Endothelial cell of umbilical vein (primary cell): ENCODE measurements around the gene SPAG16. TPM values are rescaled to one million over a fixed set of nuclear protein-coding genes. Genes with fewer than 3 reads are reported as not detected.

Experiments used
- BruUV-seq: library from RNA; stranded (reverse); fragments of 400-500 nt; replicated peaks from 2 replicates; lab custom pipeline; 2021; lab: Mats Ljungman, UMichigan
- CTCF ChIA-PET: fragments of 300-600, 350-600 bp; sonication (Branson Sonifier 250); formaldehyde crosslinking; loops from one replicate; lab custom pipeline; 2021; ENCODE audit warnings: antibody characterized with exemption, inconsistent platforms; lab: Charles Lee
- POLR2A ChIA-PET: fragments of 300-600, 350-600 bp; sonication (Branson Sonifier 250); formaldehyde crosslinking; loops from one replicate; lab custom pipeline; 2021; ENCODE audit warnings: antibody characterized with exemption, inconsistent platforms; lab: Charles Lee
- DNase-seq: peaks from one replicate; pipeline ENCODE4 v3.0.0-alpha.2; 2011; ENCODE audit warnings: low read depth, low spot score
- FAIRE-seq: peaks from 2 replicates; lab custom pipeline; 2011; peaks lifted over from hg19 to GRCh38; lab: Jason Lieb, UNC
- H2AFZ ChIP-seq: 2 replicates; pipeline ENCODE4 v1.6.0; 2012; ENCODE audit warnings: low read depth, low read length, control low read depth, inconsistent platforms
- H3K27ac ChIP-seq: 2 replicates; pipeline ENCODE4 v1.5.1; 2011; ENCODE audit warnings: low read depth, mild to moderate bottlenecking, control low read depth, low read length, moderate library complexity; ENCODE audit not compliant: insufficient read depth
- H3K27me3 ChIP-seq, 2 experiments: 2 replicates each; pipeline versions ENCODE4 v1.6.0 to v1.6.1; 2011; ENCODE audit warnings: low read length in 2 of 2, mixed read lengths in 1 of 2; ENCODE audit not compliant: control insufficient read depth in 2 of 2, insufficient read depth in 2 of 2
- H3K36me3 ChIP-seq, 2 experiments: 2 replicates in 1 of 2; 3 replicates in 1 of 2; pipeline ENCODE4 v1.5.1; 2011; ENCODE audit warnings: low read length in 2 of 2, mild to moderate bottlenecking in 1 of 2, moderate library complexity in 1 of 2; ENCODE audit not compliant: control insufficient read depth in 2 of 2, insufficient read depth in 2 of 2; ENCODE audit errors: extremely low read depth in 1 of 2
- H3K4me1 ChIP-seq: 3 replicates; pipeline ENCODE4 v1.5.1; 2011; ENCODE audit warnings: mild to moderate bottlenecking, low read length; ENCODE audit not compliant: control insufficient read depth, insufficient read depth; ENCODE audit errors: extremely low read depth
- H3K4me2 ChIP-seq: 2 replicates; pipeline ENCODE4 v1.6.1; 2011; ENCODE audit warnings: low read length, control low read depth, mixed read lengths; ENCODE audit not compliant: insufficient read depth
- H3K4me3 ChIP-seq, 3 experiments: fragments of 200-600 bp in 1 of 3; sonication (generic), shearing (Covaris generic) in 1 of 3; replicated peaks in 1 of 3; 2 replicates each; pipeline ENCODE4 v1.5.1; 2011 to 2016; ENCODE audit warnings: control low read depth in 3 of 3, low read length in 3 of 3, mild to moderate bottlenecking in 2 of 3, inconsistent platforms in 1 of 3, low read depth in 1 of 3, moderate library complexity in 1 of 3; ENCODE audit not compliant: insufficient read depth in 1 of 3
- H3K79me2 ChIP-seq: 2 replicates; pipeline ENCODE4 v1.6.0; 2012; ENCODE audit warnings: low read length, inconsistent platforms; ENCODE audit not compliant: control insufficient read depth, insufficient read depth
- H3K9ac ChIP-seq: replicated peaks from 2 replicates; pipeline ENCODE3; 2011; ENCODE audit warnings: low read length, control low read depth; ENCODE audit not compliant: insufficient read depth; ENCODE audit errors: extremely low read depth
- H3K9me1 ChIP-seq: replicated peaks from 3 replicates; pipeline ENCODE4 v1.6.0; 2011; ENCODE audit warnings: mild to moderate bottlenecking, low read length; ENCODE audit not compliant: control insufficient read depth, insufficient read depth; ENCODE audit errors: extremely low read depth
- H3K9me3 ChIP-seq: replicated peaks from 2 replicates; pipeline ENCODE4 v1.5.1; 2012; ENCODE audit warnings: low read length, inconsistent platforms; ENCODE audit not compliant: control insufficient read depth, insufficient read depth
- H4K20me1 ChIP-seq: replicated peaks from 2 replicates; pipeline ENCODE3; 2011; ENCODE audit warnings: mild to moderate bottlenecking, low read length; ENCODE audit not compliant: control insufficient read depth, insufficient read depth; ENCODE audit errors: extremely low read depth
- CTCF ChIP-seq, 2 donors: IDR thresholded peaks; 1 replicate in 1 of 2; 2 replicates in 1 of 2; pipeline ENCODE4 v1.5.1; 2011; ENCODE audit warnings: low read length in 2 of 2, mild to moderate bottlenecking in 2 of 2, moderate library complexity in 2 of 2, control low read depth in 1 of 2, inconsistent platforms in 1 of 2, low read depth in 1 of 2; ENCODE audit not compliant: insufficient read depth in 1 of 2; ENCODE audit errors: extremely low read depth in 1 of 2
- EZH2 ChIP-seq: IDR thresholded peaks from 2 replicates; pipeline ENCODE4 v1.6.1; 2012; ENCODE audit warnings: borderline replicate concordance, low read depth, mild to moderate bottlenecking, moderate library complexity, low read length, inconsistent platforms; ENCODE audit not compliant: severe bottlenecking
- FOS ChIP-seq: IDR thresholded peaks from 2 replicates; pipeline ENCODE4 v1.6.1; 2011; ENCODE audit warnings: mild to moderate bottlenecking, low read length, moderate library complexity, borderline replicate concordance; ENCODE audit not compliant: insufficient read depth
- GATA2 ChIP-seq: IDR thresholded peaks from 2 replicates; pipeline ENCODE4 v1.7.0; 2011; ENCODE audit warnings: low read depth, mild to moderate bottlenecking, moderate library complexity, mixed read lengths, low read length; ENCODE audit not compliant: insufficient read length, insufficient read depth
- JUN ChIP-seq: IDR thresholded peaks from 2 replicates; pipeline ENCODE4 v1.6.1; 2011; ENCODE audit warnings: borderline replicate concordance, low read depth; ENCODE audit not compliant: insufficient read length, insufficient read depth
- MAX ChIP-seq: IDR thresholded peaks from 2 replicates; pipeline ENCODE4 v1.6.1; 2011; ENCODE audit not compliant: insufficient read depth, insufficient read length
- MYC ChIP-seq: IDR thresholded peaks from one replicate; pipeline ENCODE4 v1.6.1; 2011; ENCODE audit warnings: mild to moderate bottlenecking, low read depth, low read length
- POLR2A ChIP-seq: IDR thresholded peaks from 2 replicates; pipeline ENCODE4 v1.6.1; 2012; ENCODE audit warnings: low read depth, mild to moderate bottlenecking, control low read depth, low read length
- POLR2AphosphoS5 ChIP-seq: IDR thresholded peaks from 2 replicates; pipeline ENCODE4 v1.6.1; 2012; ENCODE audit warnings: low read depth, mild to moderate bottlenecking, control low read depth, low read length, moderate library complexity; ENCODE audit not compliant: insufficient read depth
- dilution Hi-C: fragments of 300-500 bp; cut with MboI; formaldehyde crosslinking; loops from one replicate; pipeline ENCODE4 v1.15.0; 2019; ENCODE audit warnings: low sequenced_read_pairs; ENCODE audit not compliant: extremely low pct_ligation_motif_present
- intact Hi-C: fragments of 100-400 bp; cut with micrococcal nuclease; formaldehyde crosslinking; loops from one replicate; pipeline ENCODE4 v1.10.0; 2022
- polyA plus RNA-seq, 4 experiments: library from polyadenylated mRNA; depleted of rRNA in 3 of 4; stranded (reverse) in 3 of 4; unstranded in 1 of 4; fragments of >200 nt; gene quantifications; 2 replicates each; pipeline versions ENCODE4 v1.2.1 to v1.2.3, GENCODE V29; 2011 to 2012; ENCODE audit warnings: missing spikeins in 1 of 4
- total RNA-seq: library from RNA; stranded (reverse); gene quantifications from 2 replicates; pipeline ENCODE4 v1.2.3, GENCODE V29; 2021

SPAG16 gene
- total and polyA plus RNA-seq, 2 donors (not counting 3 experiments of a cell fraction or from before 2014, with no cell fraction given) = 4.0 to 7.7 TPM

GRCh38 chr2:213934560-213934959, 650.3 kb downstream of the SPAG16 start:
- H2AFZ ChIP-seq = no peak overlapping the region
- no peak overlapping the region for H3K27ac ChIP-seq
- no peaks in the 10 kb centered on the region for H4K20me1 ChIP-seq
- H3K36me3 ChIP-seq = no peaks in the 10 kb centered on the region
- no TSS peak for BruUV-seq
- dilution Hi-C loops (no loop called here), intact Hi-C loops (loop anchor here (1.0 to 5.0 kb wide), 3 partner anchors 683 to 1998 kb away; no protein-coding TSS in a partner anchor)
- TF ChIP-seq JUN (no peak), CTCF (IDR thresholded peaks at IDR 0.05; ENCODE audit: extremely low read depth in 1 of 2, insufficient read depth in 1 of 2, low read depth in 1 of 2, low read length in 2 of 2) (peak; percentile 30 to 33)
- H3K9ac ChIP-seq = no peak overlapping the region
- no peak overlapping the region for H3K4me2 ChIP-seq
- ChIA-PET POLR2A (no interaction called here), CTCF (interaction anchor here (0.7 to 2.1 kb wide), 4 partner anchors 11 to 1997 kb away, joined by 3 to 22 read pairs (median 4); no protein-coding TSS in a partner anchor)
- H3K4me3 ChIP-seq = no peak overlapping the region
- FAIRE-seq (no peak), DNase-seq (peak; percentile 42)
- H3K4me1 ChIP-seq = no peaks in the 10 kb centered on the region
- no peaks in the 10 kb centered on the region for H3K27me3 ChIP-seq
- no peaks in the 10 kb centered on the region for H3K79me2 ChIP-seq
- no peaks in the 10 kb centered on the region for H3K9me1 ChIP-seq
- no peaks in the 10 kb centered on the region for H3K9me3 ChIP-seq

GRCh38 chr2:213958086-213958485, 673.8 kb downstream of the SPAG16 start:
- intact Hi-C loops (no loop called here), dilution Hi-C loops (no loop called here)
- no peak overlapping the region for H3K9ac ChIP-seq
- H3K79me2 ChIP-seq = no peaks in the 10 kb centered on the region
- TF ChIP-seq EZH2 = no peak
- no peak for TF ChIP-seq POLR2AphosphoS5
- no peak for TF ChIP-seq MYC
- TF ChIP-seq CTCF (IDR thresholded peaks at IDR 0.05; ENCODE audit: extremely low read depth in 1 of 2, insufficient read depth in 1 of 2, low read depth in 1 of 2, low read length in 2 of 2) = no peak
- no peak for TF ChIP-seq MAX
- no peak for TF ChIP-seq JUN
- no peak for TF ChIP-seq GATA2
- TF ChIP-seq POLR2A = no peak
- TF ChIP-seq FOS = no peak
- no peaks in the 10 kb centered on the region for H3K27me3 ChIP-seq
- ChIA-PET CTCF (no interaction called here), POLR2A (no interaction called here)
- no peak overlapping the region for H3K27ac ChIP-seq
- FAIRE-seq = no peak
- DNase-seq = no peak
- no TSS peak for BruUV-seq
- no peaks in the 10 kb centered on the region for H3K36me3 ChIP-seq
- H3K4me1 ChIP-seq = no peaks in the 10 kb centered on the region
- no peaks in the 10 kb centered on the region for H3K9me3 ChIP-seq
- no peak overlapping the region for H3K4me2 ChIP-seq
- H3K4me3 ChIP-seq = no peak overlapping the region
- no peaks in the 10 kb centered on the region for H4K20me1 ChIP-seq
- no peak overlapping the region for H2AFZ ChIP-seq
- no peaks in the 10 kb centered on the region for H3K9me1 ChIP-seq
